ENCODE data around the gene MOB3C. TPM values are rescaled to one million over a fixed set of nuclear protein-coding genes. Genes with fewer than 3 reads are reported as not detected.

The MOB3C gene
- total and polyA plus RNA-seq, 10 of the 15 experiments (the other 5 are each of a cell fraction or from before 2014, with no cell fraction given): 1.0 to 16.0 (median 9.4) TPM

DNA sequence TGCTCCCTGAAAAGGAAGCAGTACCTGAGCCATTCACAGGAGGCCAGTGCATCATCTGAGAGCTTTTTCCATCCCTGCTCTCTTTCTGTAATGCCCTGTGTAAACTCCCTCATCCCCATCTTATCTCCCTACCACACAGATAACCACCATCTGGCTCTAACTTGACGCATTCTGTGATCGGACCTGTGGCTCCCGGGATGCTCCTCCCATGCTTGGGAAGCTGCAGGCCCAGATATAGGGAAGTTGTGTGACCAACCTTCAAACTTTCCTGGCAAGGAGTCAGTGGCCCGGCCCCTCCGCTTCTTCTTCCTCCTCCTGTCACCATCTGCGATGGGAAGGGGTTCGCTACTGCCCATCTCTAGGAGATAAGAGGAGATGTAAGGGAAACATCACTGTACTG is 33.6 kb downstream of the MOB3C start:
- WGBS (ENCODE audit: insufficient coverage, insufficient replicate concordance, low lambda C conversion rate, missing lambda C conversion rate): 99% methylated on average over 7 of the region's 7 CpGs
- ChIA-PET CTCF (no interaction called here), RAD21 (ENCODE audit: unreplicated experiment) (no interaction called here), POLR2A (no interaction called here), SMC1A (ENCODE audit: uncharacterized antibody, unreplicated experiment) (interaction anchor here (1.1 kb wide), 1 partner anchor 98 kb away, joined by 3 read pairs; no protein-coding TSS in a partner anchor)
- H3K4me2 ChIP-seq (ENCODE audit: control insufficient read depth, insufficient read depth): no peak overlapping the region
- H3K4me1 ChIP-seq (ENCODE audit: control insufficient read depth, insufficient read depth, low read length): no peaks in the 10 kb centered on the region; the same call in 1 of the 2 replicates
- no peak overlapping the region for H3K27ac ChIP-seq (ENCODE audit: control insufficient read depth, insufficient read depth)
- in situ Hi-C loops (cut with MboI) (no loop called here), intact Hi-C loops (cut with micrococcal nuclease; ENCODE audit: unreplicated experiment) (no loop called here)
- no peaks in the 10 kb centered on the region for H4K20me1 ChIP-seq (ENCODE audit: control insufficient read depth, insufficient read depth)
- DNase-seq (ENCODE audit: low read depth, low spot score): no peak
- H3K79me2 ChIP-seq (ENCODE audit: control insufficient read depth, insufficient read depth, low read length): no peaks in the 10 kb centered on the region
- H3K9me3 ChIP-seq (replicated peaks; ENCODE audit: control insufficient read depth, insufficient read depth, low read length): no peaks in the 10 kb centered on the region
- H3K9ac ChIP-seq (ENCODE audit: control insufficient read depth, insufficient read depth, low read length): no peak overlapping the region
- peaks cover 2 to 37% of the 10 kb centered on the region in 2 experiments for H3K36me3 ChIP-seq (ENCODE audit: control insufficient read depth in 2 of 2, insufficient read depth in 2 of 2, low read length in 1 of 2)
- H2AFZ ChIP-seq (ENCODE audit: control insufficient read depth, low read depth, low read length): no peak overlapping the region
- no peak for TF ChIP-seq ETV6 (conservative IDR thresholded peaks at IDR 0.05 in 1 of 2, IDR thresholded peaks at IDR 0.05 in 1 of 2; ENCODE audit: borderline replicate concordance in 1 of 2, low read depth in 1 of 2)
- TF ChIP-seq SMARCA5 (IDR thresholded peaks at IDR 0.05): no peak
- no peak for TF ChIP-seq ZSCAN29 (IDR thresholded peaks at IDR 0.05)
- no peak for TF ChIP-seq CBFB (IDR thresholded peaks at IDR 0.05; ENCODE audit: low read depth)
- TF ChIP-seq RB1 (IDR thresholded peaks at IDR 0.05; ENCODE audit: borderline replicate concordance): no peak
- no peak for TF ChIP-seq TCF7 (IDR thresholded peaks at IDR 0.05; ENCODE audit: borderline replicate concordance)
- no peak for TF ChIP-seq HDAC2 (IDR thresholded peaks at IDR 0.05)
- no peak for TF ChIP-seq IKZF1 (conservative IDR thresholded peaks at IDR 0.05)
- no peak for TF ChIP-seq SPI1 (IDR thresholded peaks at IDR 0.05; ENCODE audit: borderline replicate concordance, insufficient read depth, low read depth, low read length)
- TF ChIP-seq, protein P1, sequence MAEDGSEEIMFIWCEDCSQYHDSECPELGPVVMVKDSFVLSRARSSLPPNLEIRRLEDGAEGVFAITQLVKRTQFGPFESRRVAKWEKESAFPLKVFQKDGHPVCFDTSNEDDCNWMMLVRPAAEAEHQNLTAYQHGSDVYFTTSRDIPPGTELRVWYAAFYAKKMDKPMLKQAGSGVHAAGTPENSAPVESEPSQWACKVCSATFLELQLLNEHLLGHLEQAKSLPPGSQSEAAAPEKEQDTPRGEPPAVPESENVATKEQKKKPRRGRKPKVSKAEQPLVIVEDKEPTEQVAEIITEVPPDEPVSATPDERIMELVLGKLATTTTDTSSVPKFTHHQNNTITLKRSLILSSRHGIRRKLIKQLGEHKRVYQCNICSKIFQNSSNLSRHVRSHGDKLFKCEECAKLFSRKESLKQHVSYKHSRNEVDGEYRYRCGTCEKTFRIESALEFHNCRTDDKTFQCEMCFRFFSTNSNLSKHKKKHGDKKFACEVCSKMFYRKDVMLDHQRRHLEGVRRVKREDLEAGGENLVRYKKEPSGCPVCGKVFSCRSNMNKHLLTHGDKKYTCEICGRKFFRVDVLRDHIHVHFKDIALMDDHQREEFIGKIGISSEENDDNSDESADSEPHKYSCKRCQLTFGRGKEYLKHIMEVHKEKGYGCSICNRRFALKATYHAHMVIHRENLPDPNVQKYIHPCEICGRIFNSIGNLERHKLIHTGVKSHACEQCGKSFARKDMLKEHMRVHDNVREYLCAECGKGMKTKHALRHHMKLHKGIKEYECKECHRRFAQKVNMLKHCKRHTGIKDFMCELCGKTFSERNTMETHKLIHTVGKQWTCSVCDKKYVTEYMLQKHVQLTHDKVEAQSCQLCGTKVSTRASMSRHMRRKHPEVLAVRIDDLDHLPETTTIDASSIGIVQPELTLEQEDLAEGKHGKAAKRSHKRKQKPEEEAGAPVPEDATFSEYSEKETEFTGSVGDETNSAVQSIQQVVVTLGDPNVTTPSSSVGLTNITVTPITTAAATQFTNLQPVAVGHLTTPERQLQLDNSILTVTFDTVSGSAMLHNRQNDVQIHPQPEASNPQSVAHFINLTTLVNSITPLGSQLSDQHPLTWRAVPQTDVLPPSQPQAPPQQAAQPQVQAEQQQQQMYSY (CRISPR knock-in tag; IDR thresholded peaks at IDR 0.05): no peak
- no peak for TF ChIP-seq IRF4 (IDR thresholded peaks at IDR 0.05; ENCODE audit: low read depth, low read length)
- no peak for FAIRE-seq
- ATAC-seq: no peak
- H3K4me3 ChIP-seq: no peak overlapping the region
- no TSS peak for BruUV-seq (replicated peaks)
- no peaks in the 10 kb centered on the region for H3K27me3 ChIP-seq (replicated peaks in 1 of 2; ENCODE audit: control insufficient read depth in 2 of 2, insufficient read depth in 2 of 2, low read length in 1 of 2)
